Endometrial microvascular endothelial cells (primary cell): Measurements from ENCODE around the gene NEURL1B. TPM values are rescaled to one million over a fixed set of nuclear protein-coding genes. Genes with fewer than 3 reads are reported as not detected.
"Not testable (repeated sequence)": the region's sequence is repeated elsewhere in the genome, so short reads cannot be mapped to it uniquely, and the experiment has no call there.

Experiments used
- in situ Hi-C: cut with HindIII; loops from 2 replicates; pipeline ENCODE4 v1.10.0; 2017; ENCODE audit warnings: low sequenced_read_pairs, low pct_unique_long_range_greater_than_20kb; ENCODE audit errors: inconsistent ontology term
- total RNA-seq: library from RNA; depleted of rRNA; stranded (reverse); fragments of >200 nt; gene quantifications from one replicate; pipeline ENCODE4 v1.2.3, GENCODE V29; 2015; ENCODE audit errors: inconsistent ontology term

NEURL1B gene
- total RNA-seq, 1 donor from 2014 or later = 5.3 TPM

DNA sequence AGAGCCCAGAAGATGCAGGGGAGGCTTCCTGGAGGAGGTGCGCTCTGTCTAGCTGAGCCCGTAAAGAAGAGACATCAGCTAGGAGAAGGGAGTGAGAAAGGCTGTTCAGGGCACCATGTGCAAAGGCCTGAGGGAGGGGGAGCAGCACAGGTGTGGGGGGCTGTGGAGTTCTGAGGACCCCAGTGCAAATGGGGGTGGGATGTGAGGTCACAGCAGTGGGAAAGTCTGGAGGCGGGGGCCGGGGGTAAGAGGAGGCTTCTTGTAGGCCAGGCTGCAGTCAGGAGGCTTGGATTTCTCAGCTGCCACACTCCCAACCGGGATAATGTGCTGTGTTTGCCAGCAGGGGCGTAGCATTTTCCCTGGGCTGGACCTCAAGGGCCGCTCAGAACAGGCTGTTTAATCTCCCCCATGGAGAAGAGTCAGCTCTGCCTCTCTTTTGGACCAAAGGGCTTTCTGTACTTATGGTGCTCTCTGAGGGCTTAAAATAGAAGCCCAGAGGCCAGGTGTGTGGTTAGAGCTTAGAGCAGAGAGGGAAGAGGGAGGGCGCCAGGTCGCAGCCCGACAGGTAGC, 5.7 kb downstream of the NEURL1B start:
- in situ Hi-C loops = no loop called here

DNA sequence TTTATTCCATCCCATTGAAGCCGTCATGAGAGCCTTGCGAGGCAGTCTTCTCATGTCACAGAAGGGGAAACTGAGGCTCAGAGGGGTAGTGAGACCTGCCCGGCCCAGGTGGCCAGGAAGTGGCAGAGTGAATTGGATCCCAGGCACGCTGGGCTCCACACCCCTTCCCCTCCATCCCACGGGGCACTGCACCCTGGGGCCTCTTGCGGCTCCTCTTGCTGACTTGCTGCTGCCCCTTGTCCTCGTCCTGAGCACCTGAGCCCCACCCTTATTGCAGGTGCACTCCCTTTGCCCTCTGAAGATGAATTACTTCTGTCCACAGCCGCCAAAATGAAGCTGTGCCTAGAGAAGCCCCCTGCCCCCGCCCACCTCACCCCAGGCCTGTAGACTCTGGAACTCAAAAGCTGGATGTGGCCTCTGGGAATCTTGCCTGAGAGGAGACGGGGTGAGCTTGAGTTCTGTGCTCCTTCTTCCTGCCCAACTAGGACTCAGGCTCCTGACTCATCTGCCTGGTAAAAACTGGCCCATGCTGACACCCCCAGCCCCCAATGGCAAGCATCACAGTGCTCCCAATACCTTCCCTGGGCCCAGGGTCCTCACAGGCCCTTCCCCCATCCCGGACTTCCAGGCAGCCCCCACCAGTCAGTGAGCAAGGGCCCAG, 6.4 kb downstream of the NEURL1B start:
- in situ Hi-C loops = no loop called here

DNA sequence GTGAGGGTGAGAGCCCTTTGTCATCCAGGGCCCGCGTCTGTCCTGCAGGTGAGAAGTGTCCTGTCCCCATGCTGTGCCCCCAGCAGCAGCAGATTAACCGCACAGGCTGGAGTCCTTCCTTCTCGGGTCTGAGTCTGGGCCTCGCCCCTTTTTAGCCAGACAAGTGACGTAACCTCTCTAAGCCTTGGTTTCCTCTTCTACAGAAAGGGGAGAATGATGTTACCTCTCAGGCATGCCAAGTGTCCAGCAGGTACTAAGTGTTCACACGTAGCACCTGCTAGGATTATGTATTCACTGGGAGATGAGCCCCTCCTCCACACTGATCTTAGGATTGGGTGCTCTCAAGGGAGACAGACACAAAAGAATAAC, 6.9 kb downstream of the NEURL1B start:
- in situ Hi-C loops = no loop called here

DNA sequence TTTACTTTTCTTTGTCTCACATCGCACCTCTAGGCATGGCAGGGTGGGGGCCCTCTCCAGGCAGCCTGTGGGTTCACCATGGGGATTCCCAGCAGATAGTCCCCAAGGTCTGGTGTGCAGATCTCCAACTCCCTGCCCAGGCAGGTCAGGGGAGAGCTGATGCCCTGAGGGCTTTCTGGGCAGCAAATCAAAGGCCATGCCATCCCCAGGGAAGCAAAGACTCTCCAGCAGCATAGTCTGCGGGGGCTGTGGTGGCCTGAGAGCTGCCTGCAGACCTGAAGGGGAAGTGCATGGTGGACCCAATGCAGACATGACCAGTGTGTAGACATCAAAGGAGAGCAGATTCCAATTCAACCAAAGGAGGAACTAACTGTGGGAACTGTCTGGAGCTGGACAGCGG, 7.7 kb downstream of the NEURL1B start:
- in situ Hi-C loops = no loop called here

DNA sequence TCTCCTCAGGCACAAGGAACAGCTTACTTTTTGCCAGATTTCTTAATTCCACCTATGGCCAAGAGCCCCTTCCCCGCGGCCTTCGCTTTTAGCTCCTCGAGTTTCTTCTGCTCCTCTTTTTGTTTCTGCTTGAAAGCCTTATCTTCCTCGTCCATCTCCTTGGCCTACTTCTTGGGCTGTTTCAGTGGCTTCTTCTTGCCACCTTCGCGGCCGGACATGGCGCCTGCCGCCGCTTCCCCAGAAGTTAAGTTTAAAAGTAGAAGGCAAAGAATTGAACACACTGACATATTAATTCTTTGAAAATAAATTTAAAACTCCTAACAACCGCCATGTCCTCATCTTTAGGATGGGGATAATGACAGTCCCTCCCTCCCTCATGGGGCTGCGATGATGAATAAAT, 15.4 kb downstream of the NEURL1B start:
- in situ Hi-C loops = not testable (repeated sequence)

DNA sequence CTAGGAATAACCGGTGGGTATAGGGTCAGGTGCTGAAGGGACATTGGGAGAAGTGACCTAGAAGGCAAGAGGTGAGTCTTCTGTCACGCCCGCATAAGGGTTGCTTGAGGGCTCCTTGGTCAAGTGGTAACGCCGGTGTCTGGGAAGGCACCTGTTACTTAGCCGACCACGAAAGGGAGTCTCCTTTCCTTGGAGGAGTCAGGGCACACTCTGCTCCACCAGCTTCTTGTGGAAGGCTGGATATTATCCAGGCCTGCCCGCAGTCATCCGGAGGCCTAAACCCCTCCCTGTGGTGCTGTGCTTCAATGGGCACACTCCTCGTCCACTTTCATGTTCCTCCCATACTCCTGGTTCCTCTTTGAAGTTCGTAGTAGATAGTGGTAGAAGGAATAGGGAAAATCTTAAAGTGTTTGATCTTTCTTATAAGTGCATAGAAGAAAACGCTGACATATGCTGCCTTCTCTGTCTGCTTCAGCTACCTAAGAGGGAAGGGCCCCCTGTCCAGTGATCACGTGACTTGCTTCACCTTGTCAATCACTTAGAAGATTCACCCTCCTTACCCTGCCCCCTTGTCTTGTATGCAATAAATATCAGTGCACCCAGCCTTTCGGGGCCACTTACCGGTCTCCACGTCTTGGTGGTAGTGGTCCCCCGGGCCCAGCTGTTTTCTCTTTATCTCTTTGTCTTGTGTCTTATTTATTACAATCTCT, 16.6 kb downstream of the NEURL1B start:
- in situ Hi-C loops = not testable (repeated sequence)

DNA sequence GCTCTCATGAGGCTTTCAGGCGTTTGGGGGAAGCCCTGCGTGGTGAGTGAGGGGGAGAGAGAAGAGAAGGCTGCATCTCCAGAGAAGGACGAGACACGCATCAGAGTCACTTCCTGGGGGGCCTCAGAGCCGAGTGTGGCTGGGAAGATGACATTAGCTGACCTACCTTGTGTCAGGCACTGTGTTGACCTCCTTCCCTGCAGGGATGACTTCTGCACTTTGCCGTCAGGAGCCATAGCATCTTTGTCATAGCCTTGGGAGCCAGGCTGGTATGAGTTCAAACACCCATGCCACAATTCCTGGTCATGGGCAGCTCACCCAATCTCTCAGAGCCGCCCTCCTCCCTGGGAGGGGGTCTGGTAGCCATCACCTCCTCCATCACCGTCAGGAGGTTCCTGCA, 17.3 kb downstream of the NEURL1B start:
- in situ Hi-C loops = no loop called here

DNA sequence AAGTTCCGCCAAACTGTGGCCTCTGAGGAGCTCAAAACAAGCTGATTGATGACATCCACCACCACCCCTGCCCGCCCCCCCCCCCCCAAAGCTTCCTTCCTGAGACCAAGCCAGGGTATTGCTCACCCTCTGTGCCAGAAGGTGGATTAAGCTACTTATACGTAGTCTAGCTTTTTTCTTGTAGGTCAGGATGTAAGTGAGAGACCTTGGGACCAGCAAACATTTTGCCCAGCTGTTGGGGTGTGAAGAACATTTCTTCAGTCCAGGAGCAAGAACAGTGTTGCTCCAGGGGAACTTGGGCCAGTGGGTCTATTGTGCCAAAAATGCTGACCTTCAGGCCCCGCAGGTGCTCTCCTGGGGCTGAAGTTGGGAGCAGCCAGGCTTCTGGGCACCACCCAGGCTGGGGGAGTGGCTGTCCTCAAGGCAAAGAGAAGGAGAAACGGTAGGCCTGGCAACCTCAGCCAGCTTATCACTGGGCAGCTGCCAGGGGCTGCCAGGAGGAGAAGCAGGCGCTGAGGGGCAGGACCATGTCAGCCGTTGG, 18.0 kb downstream of the NEURL1B start:
- in situ Hi-C loops = no loop called here

DNA sequence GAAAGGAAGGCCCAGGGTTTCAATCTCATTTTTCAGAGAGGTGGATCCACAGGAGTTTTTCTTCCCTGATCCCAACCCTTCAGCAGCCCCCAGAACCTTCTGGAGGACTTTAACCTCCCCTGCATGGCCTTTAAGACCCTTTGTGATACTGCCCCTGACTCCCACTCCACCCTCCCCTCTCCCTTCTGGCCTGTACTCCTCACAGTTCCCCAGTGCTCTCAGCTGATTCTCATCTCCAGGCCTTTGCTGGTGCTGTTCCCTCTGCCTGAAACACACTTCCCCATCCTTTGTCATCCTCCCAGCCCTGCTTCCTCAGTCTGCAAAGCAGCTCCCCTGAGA, 18.5 kb downstream of the NEURL1B start:
- in situ Hi-C loops = no loop called here

DNA sequence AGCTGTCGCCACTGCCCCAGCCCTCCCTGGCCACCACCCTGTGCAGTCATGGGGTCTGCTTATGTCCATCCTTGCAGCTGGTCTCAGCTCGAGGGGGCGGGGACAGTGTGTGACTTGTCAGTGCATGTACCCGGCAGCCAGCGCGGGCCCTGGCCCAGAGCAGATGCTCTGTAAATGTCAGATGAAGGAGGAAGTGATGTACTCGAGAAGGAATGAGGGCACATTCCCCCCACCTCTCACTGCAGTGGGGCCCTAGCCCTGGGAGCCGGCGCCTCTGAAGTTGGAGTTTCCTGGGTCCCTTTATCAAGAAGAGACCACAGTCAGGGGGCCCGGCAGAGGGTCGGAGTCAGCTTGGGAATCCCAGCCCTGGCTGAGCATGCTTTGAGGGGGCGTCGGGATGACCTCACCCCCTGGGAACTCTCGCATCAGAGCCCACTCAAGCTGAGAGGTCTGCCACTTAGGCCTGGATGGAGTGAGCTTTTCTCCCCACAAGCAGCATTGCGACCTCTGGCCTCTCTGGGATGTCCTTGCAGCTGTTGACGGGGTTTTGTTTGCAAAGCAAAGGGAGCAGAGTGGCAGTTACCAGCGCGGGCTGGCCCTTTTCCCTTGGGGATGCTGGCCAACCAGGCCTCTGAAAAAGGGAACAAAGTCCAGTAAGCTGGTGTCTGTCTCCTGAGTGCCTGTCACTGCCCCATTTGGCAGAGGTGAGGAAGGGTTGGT, 19.0 kb downstream of the NEURL1B start:
- in situ Hi-C loops = no loop called here

DNA sequence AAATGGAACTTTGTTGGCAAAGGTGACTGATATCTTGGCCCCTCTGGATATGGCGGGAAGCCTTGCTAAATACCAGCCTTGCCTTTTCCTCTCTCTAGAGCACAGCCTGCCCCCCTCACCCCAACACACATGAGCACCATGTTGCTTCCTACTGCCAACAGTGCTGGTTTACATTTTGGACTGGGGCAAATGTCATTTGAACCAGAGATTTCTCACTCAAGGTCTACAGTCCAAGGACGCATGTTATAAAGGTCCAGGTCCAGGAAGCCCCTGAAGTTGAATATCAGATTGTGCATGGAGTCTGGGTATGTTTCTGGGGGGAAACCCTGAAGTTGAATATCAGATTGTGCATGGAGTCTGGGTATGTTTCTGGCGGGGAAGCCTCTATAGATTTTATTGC, 19.9 kb downstream of the NEURL1B start:
- in situ Hi-C loops = no loop called here

DNA sequence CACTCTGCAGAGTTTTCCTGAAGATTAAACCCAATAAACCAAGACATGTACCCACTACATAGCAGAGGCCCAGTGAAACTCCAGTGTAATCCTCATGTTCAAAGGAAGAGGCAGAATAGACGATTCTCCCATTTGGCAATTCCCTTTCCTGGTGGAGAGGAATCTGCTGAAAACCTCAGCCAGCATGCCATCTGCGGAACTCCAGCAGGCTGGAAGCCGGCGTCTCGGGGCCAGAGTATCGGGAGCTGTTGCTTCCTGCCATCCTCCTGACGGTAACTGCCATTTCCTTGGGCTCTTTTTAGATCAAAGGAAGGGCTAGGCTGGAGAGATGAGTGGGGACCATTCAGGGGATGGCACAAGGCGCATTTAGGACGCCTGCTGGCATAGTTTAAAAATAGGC, 20.5 kb downstream of the NEURL1B start:
- in situ Hi-C loops = no loop called here

DNA sequence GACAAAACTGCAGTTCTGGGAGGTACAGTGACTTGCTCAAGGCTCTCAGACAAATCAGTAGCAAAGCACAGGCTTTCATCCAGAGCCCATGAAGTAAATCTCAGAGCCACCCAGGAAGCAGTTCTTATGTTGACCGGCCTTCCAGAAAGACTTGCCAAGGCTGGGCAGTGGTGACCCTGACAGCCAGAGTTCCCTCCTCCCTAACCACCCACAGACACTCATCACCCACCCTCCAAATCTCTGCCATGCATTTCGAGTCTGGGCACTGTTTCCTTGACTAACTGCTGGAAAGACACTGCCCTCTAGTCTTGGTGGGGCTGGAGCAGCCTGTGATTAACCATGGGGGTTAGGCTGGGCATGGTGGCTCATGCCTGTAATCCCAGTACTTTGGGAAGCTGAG, 21.5 kb downstream of the NEURL1B start:
- in situ Hi-C loops = no loop called here

DNA sequence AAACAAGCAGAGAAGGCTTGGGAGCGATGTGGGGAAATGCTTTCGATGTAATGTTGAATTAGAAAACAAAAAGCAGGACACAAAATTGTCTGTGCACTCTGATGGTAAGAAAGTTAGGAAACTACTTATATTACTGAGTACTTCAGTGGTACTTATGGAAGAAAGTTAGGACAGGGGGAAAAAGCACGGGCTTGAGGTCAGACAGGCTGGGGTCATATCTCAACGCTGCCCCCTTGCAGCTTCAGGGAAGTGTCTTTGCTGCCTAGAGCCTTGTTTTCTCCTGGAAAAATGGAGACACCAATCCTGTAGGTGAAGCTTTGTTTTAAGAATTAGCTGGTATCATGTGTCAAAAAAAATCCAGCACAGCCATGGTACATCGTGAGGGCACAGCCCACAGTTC, 23.0 kb downstream of the NEURL1B start:
- in situ Hi-C loops = no loop called here

DNA sequence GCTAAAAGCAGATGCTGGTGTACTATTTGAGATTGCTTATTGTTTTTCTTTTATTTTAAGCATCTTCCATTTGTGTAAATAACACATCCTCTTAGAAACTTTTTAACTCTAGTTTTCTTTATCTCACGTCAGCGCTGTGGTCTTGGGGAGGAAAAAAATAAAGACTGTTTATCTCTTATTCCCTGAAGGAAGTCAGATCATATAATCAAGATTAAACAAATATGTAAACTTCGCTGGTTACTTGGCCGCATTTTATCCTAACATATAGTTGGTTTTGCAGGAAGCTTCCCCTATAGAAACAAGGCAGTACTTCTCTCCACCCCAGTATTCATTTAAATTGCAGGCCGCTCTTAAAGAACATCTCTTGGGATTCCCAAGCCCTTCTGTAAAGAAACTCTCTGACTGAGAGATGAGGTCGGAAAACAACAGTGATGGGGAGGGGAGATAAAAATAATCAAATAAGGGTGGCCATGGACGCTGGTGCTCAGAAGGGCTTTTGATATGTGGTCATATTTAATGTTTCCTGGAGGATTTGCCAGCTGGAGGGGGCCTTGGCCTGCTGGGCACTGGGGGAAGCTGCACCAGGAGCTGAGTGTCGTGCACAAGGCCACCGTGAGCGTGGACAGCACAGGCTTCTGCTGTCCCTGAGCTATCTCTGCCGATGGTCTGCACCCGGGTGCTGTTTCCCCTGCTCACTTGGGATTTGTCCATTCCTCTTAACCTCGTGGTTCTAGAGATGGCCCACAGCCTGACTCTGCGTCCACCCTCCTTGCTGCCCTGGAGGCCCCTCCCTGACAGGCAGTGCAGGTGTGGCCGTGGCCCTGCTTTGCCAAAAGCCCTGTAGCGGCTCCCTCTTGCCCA, 23.8 kb downstream of the NEURL1B start:
- in situ Hi-C loops = no loop called here

DNA sequence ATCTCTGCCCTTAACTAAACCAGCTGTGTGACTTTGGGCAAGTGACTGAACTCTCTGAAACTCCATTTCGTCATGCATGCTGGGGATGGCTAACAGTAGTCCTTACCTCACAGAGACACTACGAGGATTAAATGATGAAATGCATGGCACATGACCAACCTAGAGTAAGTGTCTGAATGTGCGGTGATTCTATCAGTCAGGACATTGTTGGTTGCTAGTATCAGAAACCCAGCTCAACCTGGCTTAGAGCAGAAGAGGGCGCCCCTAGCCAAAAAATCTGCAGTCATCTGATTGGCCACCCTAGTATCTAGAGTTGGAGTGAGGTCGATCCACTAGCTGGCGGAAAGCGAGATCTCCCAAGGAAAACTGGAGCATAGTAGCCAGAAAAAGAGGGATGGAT, 25.2 kb downstream of the NEURL1B start:
- in situ Hi-C loops = no loop called here

DNA sequence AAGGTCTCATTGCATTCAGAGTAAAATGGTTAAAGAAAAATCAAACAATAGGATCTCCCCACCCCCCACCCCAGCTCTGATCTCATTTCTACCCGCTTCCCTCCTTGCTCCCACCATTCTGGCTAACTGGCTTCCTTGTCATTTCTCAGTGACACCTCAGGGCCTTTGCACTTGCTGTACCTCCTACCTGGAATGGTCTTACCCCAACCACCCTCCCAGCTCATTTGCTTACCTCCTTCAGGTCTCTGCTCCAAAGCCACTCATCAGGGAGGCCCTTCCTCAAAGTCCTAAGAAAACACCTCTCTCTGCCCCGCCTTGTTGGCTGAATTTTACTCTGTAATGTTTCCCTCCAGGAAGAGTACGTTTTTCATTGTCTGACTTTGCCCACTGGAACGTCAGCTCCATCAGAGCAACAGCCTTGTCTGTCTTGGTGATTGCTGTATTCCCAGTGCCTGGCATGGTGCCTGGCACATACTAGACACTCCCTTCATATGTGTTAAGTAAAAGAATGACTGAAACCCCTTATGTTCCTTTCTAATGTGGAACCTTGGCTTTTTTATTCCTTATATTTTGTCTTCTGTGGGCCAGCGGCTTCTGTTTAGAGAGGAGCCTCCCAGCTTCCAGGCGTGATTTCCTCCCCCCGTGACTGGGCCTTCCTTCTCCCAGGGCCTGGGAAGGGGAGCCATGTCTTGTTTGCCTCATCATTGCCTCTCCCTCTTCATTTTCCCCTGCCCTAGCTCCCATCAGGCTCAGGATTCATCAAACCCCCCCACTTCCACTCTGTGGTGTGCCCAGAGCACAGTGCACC, 26.9 kb downstream of the NEURL1B start:
- in situ Hi-C loops = no loop called here

DNA sequence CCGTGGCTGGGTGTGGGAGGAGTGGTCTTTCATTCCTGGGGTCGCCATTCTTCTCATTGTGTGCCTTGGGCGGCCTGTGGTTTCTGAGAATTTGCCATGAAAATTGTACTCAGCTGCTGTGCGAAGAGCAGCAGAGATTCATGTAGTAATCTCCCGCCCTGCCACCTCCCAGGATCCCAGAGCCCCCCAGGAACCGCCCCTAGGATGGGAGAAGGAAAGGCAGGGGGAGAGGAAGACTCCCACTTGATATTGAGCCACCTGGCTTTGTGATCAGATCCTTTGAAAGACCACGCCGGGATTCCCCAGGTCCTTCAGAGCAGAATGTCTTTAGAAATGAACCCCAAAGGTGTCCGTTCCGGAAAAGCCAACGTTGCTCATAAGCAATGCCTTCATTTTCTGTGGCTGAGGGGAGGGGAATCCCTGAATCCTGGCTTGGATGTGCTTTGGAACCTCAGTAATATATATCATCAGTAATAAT, 27.6 kb downstream of the NEURL1B start:
- in situ Hi-C loops = no loop called here
